HCT116 (cell line): ENCODE results near the gene EP400. TPM values are rescaled to one million over a fixed set of nuclear protein-coding genes. Genes with fewer than 3 reads are reported as not detected.

Experiments used
- ATAC-seq: fragments of 200-7000 bp; cut with Tn5 transposase; 2 replicates; pipeline ENCODE4 v1.9.1; 2020; ENCODE audit warnings: mild to moderate bottlenecking, moderate library complexity
- BruUV-seq: library from RNA; stranded (reverse); fragments of 400-500 nt; replicated peaks from 2 replicates; lab custom pipeline; 2021; lab: Mats Ljungman, UMichigan
- CTCF ChIA-PET: fragments of 300-600 bp; sonication (Branson Sonifier 250); formaldehyde crosslinking; loops from one replicate; lab custom pipeline; 2021; ENCODE audit warnings: antibody characterized with exemption; lab: Charles Lee
- POLR2A ChIA-PET: fragments of 300-600, 350-600 bp; sonication (Branson Sonifier 250); formaldehyde crosslinking; loops from one replicate; lab custom pipeline; 2021; ENCODE audit warnings: antibody characterized with exemption; lab: Charles Lee
- RAD21 ChIA-PET, 2 experiments: fragments of 300-600 bp; sonication (Branson Sonifier 250); formaldehyde crosslinking; loops; one replicate each; lab custom pipeline; 2023; ENCODE audit warnings: low total read pairs in 2 of 2; ENCODE audit not compliant: uncharacterized antibody in 2 of 2, unreplicated experiment in 2 of 2, low non-redundant PET in 1 of 2; lab: Charles Lee
- DNase-seq: peaks from one replicate; pipeline ENCODE4 v3.0.0-alpha.2; 2010; ENCODE audit warnings: low read depth, low spot score
- H2AFZ ChIP-seq: fragments of 200-600 bp; shearing (Covaris generic), sonication (generic); 2 replicates; pipeline ENCODE4 v1.6.1; 2017; ENCODE audit warnings: low read depth, mixed run types, mixed read lengths, antibody characterized with exemption, low read length; ENCODE audit not compliant: poor library complexity, severe bottlenecking
- H3K27ac ChIP-seq: 2 replicates; pipeline ENCODE4 v1.5.1; 2012; ENCODE audit warnings: low read depth, low read length
- H3K27me3 ChIP-seq: fragments of 200-600 bp; sonication (generic); 2 replicates; pipeline ENCODE4 v1.6.1; 2016; ENCODE audit warnings: mixed run types, low read length, mixed read lengths; ENCODE audit not compliant: insufficient read depth
- H3K36me3 ChIP-seq, 2 experiments: fragments of 200-500 bp in 1 of 2; fragments of 200-600 bp in 1 of 2; sonication (Bioruptor generic) in 1 of 2; sonication (generic) in 1 of 2; 2 replicates each; pipeline versions ENCODE4 v1.5.1 to v1.6.1; 2014 to 2016; ENCODE audit warnings: low read length in 2 of 2, inconsistent platforms in 1 of 2, mixed read lengths in 1 of 2, mixed run types in 1 of 2; ENCODE audit not compliant: insufficient read depth in 2 of 2, control insufficient read depth in 1 of 2
- H3K4me1 ChIP-seq, 2 experiments: fragments of 200-600 bp in 1 of 2; sonication (generic) in 1 of 2; 2 replicates each; pipeline versions ENCODE4 v1.5.1 to v1.6.1; 2012 to 2017; ENCODE audit warnings: low read length in 2 of 2, inconsistent platforms in 1 of 2, mild to moderate bottlenecking in 1 of 2, mixed read lengths in 1 of 2, mixed run types in 1 of 2, moderate library complexity in 1 of 2; ENCODE audit not compliant: insufficient read depth in 2 of 2, control insufficient read depth in 1 of 2
- H3K4me2 ChIP-seq: fragments of 200-600 bp; sonication (generic); 2 replicates; pipeline ENCODE4 v1.6.1; 2017; ENCODE audit warnings: mixed run types, low read length, mixed read lengths
- H3K4me3 ChIP-seq, 2 experiments: fragments of 200-600 bp in 1 of 2; sonication (generic) in 1 of 2; replicated peaks in 1 of 2; 2 replicates each; pipeline ENCODE4 v1.5.1; 2011 to 2016; ENCODE audit warnings: low read length in 2 of 2, control low read depth in 1 of 2, low read depth in 1 of 2, mild to moderate bottlenecking in 1 of 2, mixed read lengths in 1 of 2, mixed run types in 1 of 2
- H3K79me2 ChIP-seq: fragments of 200-600 bp; sonication (generic); 2 replicates; pipeline ENCODE4 v1.6.1; 2017; ENCODE audit warnings: mild to moderate bottlenecking, mixed run types, low read length, moderate library complexity, mixed read lengths; ENCODE audit not compliant: insufficient read depth
- H3K9ac ChIP-seq: fragments of 200-600 bp; sonication (generic); 2 replicates; pipeline ENCODE4 v1.6.1; 2016; ENCODE audit warnings: low read length, mixed read lengths
- H3K9me2 ChIP-seq: fragments of 200-600 bp; sonication (generic), shearing (Covaris generic); 2 replicates; pipeline ENCODE4 v1.6.1; 2017; ENCODE audit warnings: mixed run types, mild to moderate bottlenecking, moderate library complexity; ENCODE audit not compliant: insufficient read depth
- H3K9me3 ChIP-seq, 2 experiments: fragments of 200-500 bp in 1 of 2; fragments of 200-600 bp in 1 of 2; sonication (Bioruptor generic) in 1 of 2; sonication (generic) in 1 of 2; 2 replicates each; pipeline ENCODE4 v1.6.1; 2014 to 2017; ENCODE audit warnings: low read length in 2 of 2, mixed read lengths in 2 of 2, inconsistent platforms in 1 of 2, low read depth in 1 of 2, mild to moderate bottlenecking in 1 of 2, mixed run types in 1 of 2, moderate library complexity in 1 of 2; ENCODE audit not compliant: control insufficient read depth in 1 of 2, insufficient read depth in 1 of 2
- H4K20me1 ChIP-seq: fragments of 200-600 bp; sonication (generic), shearing (Covaris generic); 2 replicates; pipeline ENCODE4 v1.6.1; 2017; ENCODE audit warnings: mixed run types, mild to moderate bottlenecking, moderate library complexity; ENCODE audit not compliant: insufficient read depth
- ATF3 ChIP-seq: IDR thresholded peaks from 2 replicates; pipeline ENCODE4 v1.6.1; 2012
- CEBPB ChIP-seq: IDR thresholded peaks from 2 replicates; pipeline ENCODE4 v1.6.1; 2012; ENCODE audit warnings: low read depth
- EZH2 ChIP-seq: fragments of 200-600 bp; sonication (generic); IDR thresholded peaks from 2 replicates; pipeline ENCODE4 v1.6.1; 2017; ENCODE audit warnings: antibody characterized with exemption, mixed run types
- RAD21 ChIP-seq: IDR thresholded peaks from 2 replicates; pipeline ENCODE4 v1.6.1; 2012; ENCODE audit warnings: low read depth, mild to moderate bottlenecking
- SRF ChIP-seq: IDR thresholded peaks from 2 replicates; pipeline ENCODE4 v1.6.1; 2012; ENCODE audit warnings: low read depth
- YY1 ChIP-seq: IDR thresholded peaks from 2 replicates; pipeline ENCODE4 v1.6.1; 2011; ENCODE audit warnings: low read length, low read depth, moderate library complexity, mild to moderate bottlenecking; ENCODE audit not compliant: insufficient replicate concordance; ENCODE audit errors: extremely low read depth
- ZBTB33 ChIP-seq: IDR thresholded peaks from 2 replicates; pipeline ENCODE4 v1.6.1; 2011; ENCODE audit warnings: mild to moderate bottlenecking, low read length, moderate library complexity; ENCODE audit not compliant: insufficient replicate concordance; ENCODE audit errors: extremely low read depth
- intact Hi-C: fragments of 100-400 bp; cut with micrococcal nuclease; formaldehyde crosslinking; loops from 2 replicates; pipeline ENCODE4 v1.10.0; 2022
- total RNA-seq: library from RNA; stranded (reverse); gene quantifications from one replicate; pipeline ENCODE4 v1.2.1, GENCODE V29; 2021; ENCODE audit not compliant: unreplicated experiment
- TF ChIP-seq, protein P1 (sequence below), 3 experiments: fragments of 200-600 bp in 1 of 3; sonication (generic) in 1 of 3; IDR thresholded peaks in 2 of 3; conservative IDR thresholded peaks in 1 of 3; 2 replicates each; pipeline ENCODE4 v1.5.1; 2012 to 2017; ENCODE audit warnings: low read depth in 2 of 3, low read length in 2 of 3, antibody characterized with exemption in 1 of 3, borderline replicate concordance in 1 of 3, control low read depth in 1 of 3, mild to moderate bottlenecking in 1 of 3, mixed read lengths in 1 of 3, mixed run types in 1 of 3, moderate library complexity in 1 of 3; ENCODE audit not compliant: insufficient read depth in 1 of 3

Gene EP400
- total RNA-seq, 1 experiment from 2014 or later = 54.5 TPM

- Histone ChIP-seq H2AFZ (no peak overlapping the region), H3K27me3 (no peaks in the 10 kb centered on the region), H3K9ac (no peak overlapping the region), H3K9me3 (no peaks in the 10 kb centered on the region), H3K36me3 (peaks cover 31 to 40% of the 10 kb centered on the region in 2 experiments; a peak in 3 of 4 replicates), H3K4me3 (no peak overlapping the region), H4K20me1 (no peaks in the 10 kb centered on the region), H3K4me1 (peaks cover 5 to 15% of the 10 kb centered on the region in 2 experiments), H3K27ac (no peak overlapping the region), H3K79me2 (peaks cover 46% of the 10 kb centered on the region), H3K4me2 (no peak overlapping the region), H3K9me2 (no peaks in the 10 kb centered on the region)
- TF ChIP-seq, protein P1, sequence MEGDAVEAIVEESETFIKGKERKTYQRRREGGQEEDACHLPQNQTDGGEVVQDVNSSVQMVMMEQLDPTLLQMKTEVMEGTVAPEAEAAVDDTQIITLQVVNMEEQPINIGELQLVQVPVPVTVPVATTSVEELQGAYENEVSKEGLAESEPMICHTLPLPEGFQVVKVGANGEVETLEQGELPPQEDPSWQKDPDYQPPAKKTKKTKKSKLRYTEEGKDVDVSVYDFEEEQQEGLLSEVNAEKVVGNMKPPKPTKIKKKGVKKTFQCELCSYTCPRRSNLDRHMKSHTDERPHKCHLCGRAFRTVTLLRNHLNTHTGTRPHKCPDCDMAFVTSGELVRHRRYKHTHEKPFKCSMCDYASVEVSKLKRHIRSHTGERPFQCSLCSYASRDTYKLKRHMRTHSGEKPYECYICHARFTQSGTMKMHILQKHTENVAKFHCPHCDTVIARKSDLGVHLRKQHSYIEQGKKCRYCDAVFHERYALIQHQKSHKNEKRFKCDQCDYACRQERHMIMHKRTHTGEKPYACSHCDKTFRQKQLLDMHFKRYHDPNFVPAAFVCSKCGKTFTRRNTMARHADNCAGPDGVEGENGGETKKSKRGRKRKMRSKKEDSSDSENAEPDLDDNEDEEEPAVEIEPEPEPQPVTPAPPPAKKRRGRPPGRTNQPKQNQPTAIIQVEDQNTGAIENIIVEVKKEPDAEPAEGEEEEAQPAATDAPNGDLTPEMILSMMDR (IDR thresholded peaks at IDR 0.05 in 2 of 3, conservative IDR thresholded peaks at IDR 0.05 in 1 of 3; ENCODE audit: borderline replicate concordance in 1 of 3, insufficient read depth in 1 of 3, low read depth in 2 of 3, low read length in 2 of 3) = no peak
- no peak for TF ChIP-seq YY1
- TF ChIP-seq EZH2 = no peak
- no peak for TF ChIP-seq ZBTB33
- TF ChIP-seq ATF3 = no peak
- TF ChIP-seq SRF = no peak
- no peak for TF ChIP-seq RAD21
- no peak for TF ChIP-seq CEBPB
- no TSS peak for BruUV-seq
- ChIA-PET CTCF (no interaction called here), RAD21 (no interaction called here), POLR2A (no interaction called here)
- ATAC-seq (no peak), DNase-seq (no peak)
- intact Hi-C loops = no loop called here
Observed at GRCh38 chr12:131933387-131933786, 16.4 kb upstream of the EP400 start.
